Osteoblast (primary cell): ENCODE measurements around the gene SGPP2. TPM values are rescaled to one million over a fixed set of nuclear protein-coding genes. Genes with fewer than 3 reads are reported as not detected.

ENCODE experiments used
- DNase-seq: peaks from one replicate; pipeline ENCODE4 v3.0.0; 2011; ENCODE audit warnings: low spot score, mixed read lengths; ENCODE audit not compliant: insufficient read length; ENCODE audit errors: missing footprints
- H2AFZ ChIP-seq: 2 replicates; pipeline ENCODE4 v1.6.0; 2011; ENCODE audit warnings: mild to moderate bottlenecking, low read length
- H3K27ac ChIP-seq: 2 replicates; pipeline ENCODE4 v1.5.1; 2011; ENCODE audit warnings: mild to moderate bottlenecking, low read depth, low read length, moderate library complexity
- H3K27me3 ChIP-seq: 2 replicates; pipeline ENCODE4 v1.6.0; 2012; ENCODE audit warnings: mild to moderate bottlenecking, control low read depth, inconsistent platforms, low read length, moderate library complexity; ENCODE audit not compliant: insufficient read depth
- H3K36me3 ChIP-seq: 2 replicates; pipeline ENCODE4 v1.5.1; 2011; ENCODE audit warnings: mild to moderate bottlenecking, low read length, control low read depth, moderate library complexity; ENCODE audit not compliant: insufficient read depth
- H3K4me1 ChIP-seq: 2 replicates; pipeline ENCODE4 v1.5.1; 2011; ENCODE audit warnings: mild to moderate bottlenecking, low read length, control low read depth, moderate library complexity; ENCODE audit not compliant: insufficient read depth
- H3K4me2 ChIP-seq: 2 replicates; pipeline ENCODE4 v1.6.0; 2011; ENCODE audit warnings: mild to moderate bottlenecking, low read length; ENCODE audit not compliant: insufficient read depth
- H3K4me3 ChIP-seq: fragments of 200-600 bp; sonication (generic); 3 replicates; pipeline ENCODE4 v1.5.1; 2012; ENCODE audit warnings: mild to moderate bottlenecking, low read length, inconsistent platforms; ENCODE audit not compliant: insufficient read depth
- H3K79me2 ChIP-seq: 2 replicates; pipeline ENCODE4 v1.6.0; 2012; ENCODE audit warnings: mild to moderate bottlenecking, low read length, control low read depth, inconsistent platforms; ENCODE audit not compliant: insufficient read depth
- H3K9me3 ChIP-seq: 2 replicates; pipeline ENCODE4 v1.5.1; 2011; ENCODE audit warnings: low read depth, low read length, control low read depth
- H4K20me1 ChIP-seq: 2 replicates; pipeline ENCODE4 v1.6.0; 2012; ENCODE audit warnings: mild to moderate bottlenecking, low read length, control low read depth; ENCODE audit not compliant: insufficient read depth
- total RNA-seq: library from RNA; depleted of rRNA; stranded (reverse); fragments of >200 nt; gene quantifications from 2 replicates; pipeline ENCODE4 v1.2.3, GENCODE V29; 2012
- TF ChIP-seq, protein P1 (sequence below): IDR thresholded peaks from 2 replicates; pipeline ENCODE4 v1.5.1; 2011; ENCODE audit warnings: mild to moderate bottlenecking, low read depth, low read length, moderate library complexity; ENCODE audit errors: extremely low read depth

The SGPP2 gene
- total RNA-seq, 1 donor = not detected

DNA sequence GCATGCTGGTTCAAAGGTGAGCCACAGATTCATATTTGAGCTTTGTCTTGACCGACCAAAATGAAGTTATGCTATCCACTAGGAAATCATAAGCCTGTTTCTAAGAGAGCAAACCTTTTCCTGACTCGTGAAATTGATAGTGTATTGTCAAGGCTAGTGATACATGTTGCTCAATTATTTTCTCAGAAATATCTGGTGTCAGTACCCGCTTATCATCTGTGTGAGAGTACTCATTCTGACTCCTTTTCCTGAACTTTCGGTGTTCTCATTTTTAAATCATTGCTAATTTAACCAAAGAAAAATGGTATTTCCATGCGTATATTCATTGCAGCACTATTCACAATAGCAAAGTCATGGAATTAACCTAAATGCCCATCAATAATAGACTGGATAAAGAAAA, 56.2 kb downstream of the SGPP2 start:
- DNase-seq = peak; percentile 11
- Histone ChIP-seq H3K4me2 (peak overlapping the region; percentile 47), H3K4me3 (no peak overlapping the region), H3K27me3 (peaks cover 3% of the 10 kb centered on the region), H2AFZ (no peak overlapping the region), H3K4me1 (no peaks in the 10 kb centered on the region), H3K79me2 (no peaks in the 10 kb centered on the region), H3K9me3 (no peaks in the 10 kb centered on the region), H3K36me3 (no peaks in the 10 kb centered on the region), H4K20me1 (no peaks in the 10 kb centered on the region), H3K27ac (no peak overlapping the region)
- TF ChIP-seq, protein P1, sequence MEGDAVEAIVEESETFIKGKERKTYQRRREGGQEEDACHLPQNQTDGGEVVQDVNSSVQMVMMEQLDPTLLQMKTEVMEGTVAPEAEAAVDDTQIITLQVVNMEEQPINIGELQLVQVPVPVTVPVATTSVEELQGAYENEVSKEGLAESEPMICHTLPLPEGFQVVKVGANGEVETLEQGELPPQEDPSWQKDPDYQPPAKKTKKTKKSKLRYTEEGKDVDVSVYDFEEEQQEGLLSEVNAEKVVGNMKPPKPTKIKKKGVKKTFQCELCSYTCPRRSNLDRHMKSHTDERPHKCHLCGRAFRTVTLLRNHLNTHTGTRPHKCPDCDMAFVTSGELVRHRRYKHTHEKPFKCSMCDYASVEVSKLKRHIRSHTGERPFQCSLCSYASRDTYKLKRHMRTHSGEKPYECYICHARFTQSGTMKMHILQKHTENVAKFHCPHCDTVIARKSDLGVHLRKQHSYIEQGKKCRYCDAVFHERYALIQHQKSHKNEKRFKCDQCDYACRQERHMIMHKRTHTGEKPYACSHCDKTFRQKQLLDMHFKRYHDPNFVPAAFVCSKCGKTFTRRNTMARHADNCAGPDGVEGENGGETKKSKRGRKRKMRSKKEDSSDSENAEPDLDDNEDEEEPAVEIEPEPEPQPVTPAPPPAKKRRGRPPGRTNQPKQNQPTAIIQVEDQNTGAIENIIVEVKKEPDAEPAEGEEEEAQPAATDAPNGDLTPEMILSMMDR = no peak

DNA sequence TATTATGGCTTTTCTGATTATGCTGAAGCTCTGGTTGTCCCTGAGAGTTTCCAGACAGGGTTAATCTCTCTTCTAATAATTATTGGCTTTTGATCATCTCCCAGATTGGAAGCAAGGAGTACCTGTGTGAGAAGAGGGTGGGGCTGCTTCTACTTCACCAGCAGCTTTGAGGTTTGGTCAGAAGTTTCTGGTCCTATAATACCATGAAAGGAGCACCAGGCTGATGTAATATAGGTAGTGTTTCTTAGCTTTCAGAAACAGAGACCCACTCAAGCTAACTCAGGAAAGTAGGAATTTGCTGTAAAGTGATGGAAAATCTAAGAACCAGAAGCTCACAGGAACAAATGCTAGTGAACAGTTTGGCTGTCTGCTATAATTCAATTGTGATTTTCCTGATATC, 57.6 kb downstream of the SGPP2 start:
- Histone ChIP-seq H3K79me2 (no peaks in the 10 kb centered on the region), H3K4me2 (no peak overlapping the region), H3K27me3 (peaks cover 3% of the 10 kb centered on the region), H3K36me3 (no peaks in the 10 kb centered on the region), H3K4me1 (no peaks in the 10 kb centered on the region), H3K27ac (no peak overlapping the region), H2AFZ (no peak overlapping the region), H3K4me3 (no peak overlapping the region), H3K9me3 (no peaks in the 10 kb centered on the region), H4K20me1 (no peaks in the 10 kb centered on the region)
- TF ChIP-seq, protein P1 = no peak
- no peak for DNase-seq

DNA sequence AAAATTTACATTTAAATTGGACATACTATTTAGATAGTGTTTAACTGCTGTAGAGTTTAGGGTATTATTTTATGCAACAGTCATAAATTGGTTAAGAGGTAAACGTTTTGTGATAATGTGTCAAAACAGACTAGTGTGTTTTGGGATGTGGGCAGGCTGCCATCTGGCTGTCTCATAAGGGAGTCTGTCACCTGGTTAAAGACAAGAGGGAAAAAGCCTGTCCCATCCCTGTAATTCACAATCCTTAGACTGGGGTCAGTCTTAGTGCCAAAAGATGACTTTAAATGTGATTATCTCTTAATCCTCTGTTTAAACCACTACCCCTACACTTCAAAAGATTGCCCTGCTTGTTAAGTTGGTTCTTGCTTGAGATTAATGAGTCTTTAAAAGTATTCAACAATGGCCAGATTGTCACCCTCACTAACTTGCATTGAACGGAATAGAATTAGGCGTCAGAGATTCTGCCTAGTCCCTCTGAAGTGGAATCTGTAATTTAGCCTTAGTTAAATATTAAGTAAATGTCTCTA, 59.2 kb downstream of the SGPP2 start:
- no peaks in the 10 kb centered on the region for H3K9me3 ChIP-seq
- TF ChIP-seq, protein P1 = no peak
- peaks cover 3% of the 10 kb centered on the region for H3K27me3 ChIP-seq
- H3K4me1 ChIP-seq = no peaks in the 10 kb centered on the region
- no peak overlapping the region for H2AFZ ChIP-seq
- H3K4me2 ChIP-seq = no peak overlapping the region
- no peaks in the 10 kb centered on the region for H3K36me3 ChIP-seq
- no peak overlapping the region for H3K4me3 ChIP-seq
- no peaks in the 10 kb centered on the region for H4K20me1 ChIP-seq
- no peak overlapping the region for H3K27ac ChIP-seq
- no peak for DNase-seq
- no peaks in the 10 kb centered on the region for H3K79me2 ChIP-seq

DNA sequence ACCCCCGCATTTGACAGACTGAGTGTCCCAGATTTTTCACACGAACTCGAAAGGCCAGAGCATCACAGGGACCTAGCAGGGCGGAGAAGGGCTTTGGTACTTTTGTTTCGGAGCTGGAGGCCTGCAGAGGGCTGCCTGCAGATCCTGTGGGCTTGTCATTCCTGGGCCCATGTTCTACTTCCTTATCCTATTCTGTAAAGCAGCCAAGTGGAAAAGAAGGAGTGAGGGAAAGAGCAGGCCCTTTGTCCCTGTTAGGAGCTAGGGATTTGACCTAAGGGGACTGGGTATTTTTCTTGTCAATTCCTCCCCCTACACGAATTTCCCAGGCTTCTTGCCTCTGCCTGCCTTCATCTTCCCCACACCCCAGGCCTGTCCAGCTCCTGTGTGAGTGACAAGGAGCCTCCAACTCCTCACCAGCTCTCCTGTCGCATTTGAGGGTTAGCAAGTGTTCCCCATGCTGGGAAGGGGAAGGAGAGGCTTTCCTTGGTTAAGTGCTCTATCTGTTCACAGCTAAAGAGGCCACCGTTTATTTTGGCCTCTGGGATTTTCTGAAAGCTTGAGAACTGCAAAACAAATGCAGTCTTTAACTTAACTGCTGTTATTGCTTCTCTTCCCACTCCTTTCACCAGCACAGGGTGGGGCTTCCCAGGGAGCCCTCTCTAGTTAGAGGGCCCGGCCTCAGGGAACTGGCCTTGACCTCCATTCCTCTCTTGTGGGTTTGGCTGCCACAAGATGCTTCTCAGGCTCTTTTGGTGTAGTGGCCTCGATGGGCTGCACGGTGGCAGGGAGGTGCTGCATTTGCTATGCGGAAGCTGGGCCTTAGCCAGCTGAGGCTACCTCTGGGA, 61.2 kb downstream of the SGPP2 start:
- H3K4me1 ChIP-seq = no peaks in the 10 kb centered on the region
- no peaks in the 10 kb centered on the region for H3K79me2 ChIP-seq
- H3K4me2 ChIP-seq = no peak overlapping the region
- H3K36me3 ChIP-seq = no peaks in the 10 kb centered on the region
- DNase-seq = no peak
- H4K20me1 ChIP-seq = no peaks in the 10 kb centered on the region
- peaks cover 3% of the 10 kb centered on the region for H3K27me3 ChIP-seq
- H3K27ac ChIP-seq = no peak overlapping the region
- H3K4me3 ChIP-seq = no peak overlapping the region
- no peaks in the 10 kb centered on the region for H3K9me3 ChIP-seq
- H2AFZ ChIP-seq = no peak overlapping the region
- TF ChIP-seq, protein P1 = no peak
